Activated T-cell treated with anti-CD3 and anti-CD28 coated beads, Interleukin-2, amount 50 U/mL, for 4 hours (primary cell): ENCODE measurements around the gene MPIG6B. TPM values are rescaled to one million over a fixed set of nuclear protein-coding genes. Genes with fewer than 3 reads are reported as not detected.

Source experiments
- ATAC-seq, 2 donors: fragments of 200-7000 bp; cut with Tn5 transposase; one replicate each; pipeline ENCODE4 v1.10.0; 2021
- DNase-seq: peaks from one replicate; pipeline ENCODE4 v3.0.0-alpha.2; 2020
- H3K27me3 Mint-ChIP-seq: one replicate; pipeline ENCODE4 v1.8.0; 2021; ENCODE audit warnings: low read depth, mixed read lengths
- H3K36me3 Mint-ChIP-seq: one replicate; pipeline ENCODE4 v1.8.0; 2022; ENCODE audit warnings: mixed read lengths; ENCODE audit not compliant: insufficient read depth
- H3K4me1 Mint-ChIP-seq: one replicate; pipeline ENCODE4 v1.8.0; 2021; ENCODE audit warnings: low read depth, mixed read lengths
- H3K4me3 Mint-ChIP-seq: one replicate; pipeline ENCODE4 v1.8.0; 2021; ENCODE audit warnings: mild to moderate bottlenecking, moderate library complexity, mixed read lengths
- H3K9me3 Mint-ChIP-seq: one replicate; pipeline ENCODE4 v1.8.0; 2021; ENCODE audit warnings: mixed read lengths
- total RNA-seq, 3 donors: library from RNA; stranded (reverse); gene quantifications; one replicate each; pipeline ENCODE4 v1.2.1, GENCODE V29; 2021

MPIG6B gene
- under 1 TPM in 2 of 3 donors, not detected in 1; 0.33 to 0.55 TPM for total RNA-seq

- Mint-ChIP-seq H3K9me3 (no peaks in the 10 kb centered on the region), H3K27me3 (no peaks in the 10 kb centered on the region), H3K36me3 (peaks cover 4% of the 10 kb centered on the region), H3K4me3 (no peak within 1 kb of the TSS), H3K4me1 (peaks cover 28% of the 10 kb centered on the region)
- ATAC-seq (peak in 1 of 2 donors; percentile 44), DNase-seq (no peak)
Measured at GRCh38 chr6:31723245-31723979, at the start of gene MPIG6B. Gene MPIG6B, plus strand, starts transcription at chr6:31723373. Its CDS starts 11 bp downstream, at chr6:31723384.

- ATAC-seq (no peak), DNase-seq (no peak)
- Mint-ChIP-seq H3K27me3 (no peaks in the 10 kb centered on the region), H3K36me3 (peaks cover 10% of the 10 kb centered on the region), H3K4me1 (peaks cover 14% of the 10 kb centered on the region), H3K4me3 (peak overlapping the region; percentile 26), H3K9me3 (no peaks in the 10 kb centered on the region)
Measured at GRCh38 chr6:31676322-31676903, 46.8 kb upstream of the MPIG6B start.

- peaks cover 17% of the 10 kb centered on the region for H3K4me1 Mint-ChIP-seq
- DNase-seq (no peak), ATAC-seq (no peak)
- no peaks in the 10 kb centered on the region for H3K27me3 Mint-ChIP-seq
- no peak overlapping the region for H3K4me3 Mint-ChIP-seq
- no peaks in the 10 kb centered on the region for H3K9me3 Mint-ChIP-seq
- peaks cover 10% of the 10 kb centered on the region for H3K36me3 Mint-ChIP-seq
Measured at GRCh38 chr6:31676904-31677303, 46.3 kb upstream of the MPIG6B start.

GRCh38 chr6:31677955-31678354 is 45.2 kb upstream of the MPIG6B start:
- peaks cover 17% of the 10 kb centered on the region for H3K4me1 Mint-ChIP-seq
- no peaks in the 10 kb centered on the region for H3K9me3 Mint-ChIP-seq
- no peak for DNase-seq
- no peak overlapping the region for H3K4me3 Mint-ChIP-seq
- ATAC-seq = no peak
- H3K27me3 Mint-ChIP-seq = no peaks in the 10 kb centered on the region
- H3K36me3 Mint-ChIP-seq = peaks cover 4% of the 10 kb centered on the region

- Mint-ChIP-seq H3K36me3 (no peaks in the 10 kb centered on the region), H3K4me1 (peaks cover 19% of the 10 kb centered on the region), H3K27me3 (no peaks in the 10 kb centered on the region), H3K9me3 (no peaks in the 10 kb centered on the region), H3K4me3 (peak within 1 kb of the TSS; percentile 78)
- ATAC-seq (peak; percentile 64 to 71), DNase-seq (peak; percentile 60)
Measured at GRCh38 chr6:31680226-31681134, 42.7 kb upstream of the MPIG6B start, which contains the start of gene LY6G5C. Gene LY6G5C, minus strand, starts transcription at chr6:31681067. Its CDS starts 694 bp downstream, at chr6:31680373.

GRCh38 chr6:31681135-31681671 is 42.0 kb upstream of the MPIG6B start:
- Mint-ChIP-seq H3K4me3 (peak overlapping the region; percentile 78), H3K36me3 (peaks cover 5% of the 10 kb centered on the region), H3K9me3 (no peaks in the 10 kb centered on the region), H3K4me1 (peaks cover 19% of the 10 kb centered on the region), H3K27me3 (no peaks in the 10 kb centered on the region)
- DNase-seq (peak; percentile 34), ATAC-seq (peak; percentile 76 to 81)

GRCh38 chr6:31683591-31683990 is 39.6 kb upstream of the MPIG6B start:
- Mint-ChIP-seq H3K36me3 (peaks cover 13% of the 10 kb centered on the region), H3K4me3 (no peak overlapping the region), H3K9me3 (no peaks in the 10 kb centered on the region), H3K27me3 (no peaks in the 10 kb centered on the region), H3K4me1 (peaks cover 19% of the 10 kb centered on the region)
- no peak for DNase-seq
- no peak for ATAC-seq

- Mint-ChIP-seq H3K36me3 (peaks cover 13% of the 10 kb centered on the region), H3K27me3 (no peaks in the 10 kb centered on the region)
Measured at GRCh38 chr6:31686483-31686882, 36.7 kb upstream of the MPIG6B start.

GRCh38 chr6:31687321-31687720 is 35.9 kb upstream of the MPIG6B start:
- Mint-ChIP-seq H3K4me1 (peaks cover 5% of the 10 kb centered on the region), H3K4me3 (no peak overlapping the region), H3K9me3 (no peaks in the 10 kb centered on the region), H3K27me3 (no peaks in the 10 kb centered on the region), H3K36me3 (peaks cover 15% of the 10 kb centered on the region)
- no peak for ATAC-seq
- DNase-seq = no peak

More at GRCh38 chr6:31686483-31686882, 36.7 kb upstream of the MPIG6B start:
- ATAC-seq (no peak), DNase-seq (no peak)
- H3K9me3 Mint-ChIP-seq = no peaks in the 10 kb centered on the region
- peaks cover 7% of the 10 kb centered on the region for H3K4me1 Mint-ChIP-seq
- H3K4me3 Mint-ChIP-seq = no peak overlapping the region

GRCh38 chr6:31687860-31688693 is 35.1 kb upstream of the MPIG6B start:
- no peak for DNase-seq

GRCh38 chr6:31689249-31690110 is 33.7 kb upstream of the MPIG6B start:
- H3K4me1 Mint-ChIP-seq = peaks cover 3% of the 10 kb centered on the region
- DNase-seq = no peak
- H3K4me3 Mint-ChIP-seq = no peak overlapping the region
- no peaks in the 10 kb centered on the region for H3K27me3 Mint-ChIP-seq
- peak; percentile 25 to 34 for ATAC-seq
- no peaks in the 10 kb centered on the region for H3K9me3 Mint-ChIP-seq
- peaks cover 16% of the 10 kb centered on the region for H3K36me3 Mint-ChIP-seq

More at GRCh38 chr6:31687860-31688693, 35.1 kb upstream of the MPIG6B start:
- Mint-ChIP-seq H3K4me3 (no peak overlapping the region), H3K27me3 (no peaks in the 10 kb centered on the region), H3K36me3 (peaks cover 16% of the 10 kb centered on the region), H3K4me1 (peaks cover 5% of the 10 kb centered on the region), H3K9me3 (no peaks in the 10 kb centered on the region)
- ATAC-seq = no peak

GRCh38 chr6:31690231-31691077 is 32.7 kb upstream of the MPIG6B start:
- Mint-ChIP-seq H3K4me1 (peaks cover 3% of the 10 kb centered on the region), H3K27me3 (no peaks in the 10 kb centered on the region), H3K36me3 (peaks cover 22% of the 10 kb centered on the region), H3K4me3 (no peak overlapping the region), H3K9me3 (no peaks in the 10 kb centered on the region)
- DNase-seq (no peak), ATAC-seq (no peak)
